SIG-M5 treated with dmso at 0.1 percent for 504 hours (cell line): Measurements from ENCODE around the gene POMT1.
"Not testable (repeated sequence)": the region's sequence is repeated elsewhere in the genome, so short reads cannot be mapped to it uniquely, and the experiment has no call there.

Source experiments
- DNase-seq: peaks from one replicate; lab custom pipeline; 2025; ENCODE audit not compliant: unreplicated experiment; lab: John Stamatoyannopoulos, UW

POMT1 gene

DNA sequence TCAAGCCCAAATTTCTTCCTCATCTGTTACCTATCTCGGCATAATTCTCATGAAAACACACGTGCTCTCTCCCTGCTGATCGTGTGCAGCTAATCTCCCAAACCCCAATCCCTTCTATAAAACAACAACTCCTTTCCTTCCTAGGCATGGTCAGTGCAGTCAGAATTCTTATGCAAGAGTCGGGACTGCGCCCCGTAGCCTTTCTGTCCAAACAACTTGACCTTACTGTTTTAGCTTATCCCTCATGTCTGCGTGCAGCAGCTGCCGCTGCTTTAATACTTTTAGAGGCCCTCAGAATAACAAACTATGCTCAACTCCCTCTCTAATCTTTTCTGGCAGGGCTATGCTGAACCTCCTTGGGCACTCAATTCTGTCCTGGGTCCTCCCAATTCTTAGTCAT, 47.7 kb downstream of the POMT1 start:
- DNase-seq, result not testable (repeated sequence)

GRCh38 chr9:131552030-131552429, 49.3 kb downstream of the POMT1 start:
- no peak for DNase-seq

DNA sequence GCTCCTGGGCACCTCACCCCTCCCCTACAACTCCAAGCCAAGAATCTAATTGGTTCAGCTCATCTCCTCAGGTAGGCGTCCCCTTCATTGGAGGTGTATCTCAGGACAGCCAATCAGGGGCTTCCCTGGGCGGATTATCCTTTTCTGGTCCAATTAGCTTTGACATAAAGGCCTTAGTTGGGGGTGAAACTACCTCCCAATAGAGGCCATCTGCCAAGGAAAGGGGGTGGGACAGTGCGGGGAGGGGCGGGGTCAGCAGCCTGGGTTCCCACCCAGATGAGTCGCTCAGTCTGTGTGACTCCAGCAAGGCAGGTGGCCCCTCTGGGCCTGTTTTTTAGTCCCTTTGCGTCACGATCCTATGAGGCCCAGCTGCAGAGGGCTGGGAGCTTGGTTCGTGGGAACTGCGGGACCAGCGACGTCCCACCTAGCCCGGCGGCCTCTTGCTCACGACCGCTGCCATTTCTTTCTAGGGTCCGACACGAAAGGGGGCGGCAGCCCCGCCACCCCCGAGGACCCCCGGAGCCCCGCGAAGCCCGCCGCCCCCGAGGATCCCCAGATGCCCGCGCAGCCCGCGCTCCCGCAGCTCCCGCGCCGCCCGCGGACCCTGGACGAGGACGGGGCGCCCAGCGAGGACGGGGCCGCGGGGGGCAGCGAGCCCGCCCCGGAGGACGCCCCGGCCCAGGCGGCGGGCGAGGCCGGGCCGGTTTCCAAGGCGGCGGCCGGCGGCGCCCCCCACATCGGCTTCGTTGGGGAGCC, 51.5 kb downstream of the POMT1 start:
- DNase-seq, result no peak

GRCh38 chr9:131554843-131555351, 52.2 kb downstream of the POMT1 start:
- no peak for DNase-seq

DNA sequence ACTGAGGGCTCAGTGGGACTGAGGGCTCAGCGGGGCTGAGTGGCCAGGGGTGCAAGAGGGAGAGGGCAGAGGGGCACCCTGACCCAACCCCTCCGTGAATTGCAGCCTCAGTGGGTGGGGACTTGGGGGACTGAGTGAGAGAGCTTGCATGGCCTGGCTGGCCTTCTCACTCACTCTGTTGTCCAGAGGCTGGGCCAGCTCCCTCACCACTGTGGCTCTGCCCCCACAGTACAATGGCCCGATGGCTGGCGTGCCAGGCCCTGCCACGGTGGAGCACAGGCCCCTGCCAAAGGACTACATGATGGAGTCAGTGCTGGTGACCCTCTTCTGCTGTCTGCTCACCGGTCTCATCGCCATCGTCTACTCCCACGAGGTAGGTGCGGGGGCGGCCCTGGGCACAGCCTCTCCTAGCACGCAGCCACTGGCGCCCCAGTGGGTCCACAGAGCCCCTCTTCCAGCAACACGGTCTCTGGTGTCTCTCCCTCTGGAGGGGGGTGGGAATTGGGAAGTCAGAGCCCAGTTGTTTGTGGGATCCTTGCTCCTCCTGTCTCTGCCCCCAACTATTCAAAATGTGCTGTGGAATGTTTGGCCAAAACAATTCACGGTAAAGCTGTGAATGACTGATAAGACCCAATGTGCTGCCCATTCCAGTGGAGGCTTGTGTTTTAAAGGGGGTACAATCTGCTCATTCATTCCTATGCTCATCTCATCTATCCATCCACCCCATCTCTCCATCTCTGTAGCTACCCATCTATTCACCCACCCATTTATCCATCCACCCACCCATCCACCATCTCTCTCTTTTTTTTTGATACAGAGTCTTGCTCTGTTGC, 53.3 kb downstream of the POMT1 start:
- no peak for DNase-seq

DNA sequence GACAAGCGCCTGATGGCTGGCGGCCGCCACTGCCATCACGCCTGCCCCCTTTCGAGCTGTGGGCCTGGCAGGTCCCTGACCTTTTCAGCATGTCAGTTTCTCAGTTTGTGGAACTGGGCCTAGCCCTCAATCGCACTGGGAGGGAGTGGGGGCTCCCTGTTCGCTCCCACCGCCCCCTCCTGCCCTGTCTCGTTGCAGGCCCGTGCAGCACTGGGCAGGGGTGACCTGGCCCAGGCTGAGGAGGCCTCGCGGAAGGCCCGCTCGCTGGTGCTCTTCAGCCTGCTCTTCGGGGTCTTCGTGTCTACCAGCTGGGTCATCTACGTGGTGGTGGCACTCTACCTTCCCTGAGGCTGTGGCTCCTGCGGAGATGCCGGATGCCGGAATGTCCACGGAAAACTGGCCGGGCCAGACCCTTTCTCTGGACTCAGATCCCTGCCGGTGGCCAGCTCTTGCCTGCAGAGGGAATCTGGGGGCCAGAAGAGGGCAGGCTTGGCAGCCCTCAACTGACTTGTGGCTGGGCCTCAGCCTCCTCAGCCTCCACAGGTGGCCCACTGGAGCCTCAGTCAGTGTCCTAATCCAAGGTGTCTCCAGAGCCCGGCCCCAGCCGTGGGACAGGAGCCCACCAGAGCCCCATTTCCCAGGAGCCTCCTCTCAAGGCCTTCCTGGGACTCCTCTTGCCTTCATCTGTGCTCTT, 55.3 kb downstream of the POMT1 start:
- DNase-seq, result no peak

DNA sequence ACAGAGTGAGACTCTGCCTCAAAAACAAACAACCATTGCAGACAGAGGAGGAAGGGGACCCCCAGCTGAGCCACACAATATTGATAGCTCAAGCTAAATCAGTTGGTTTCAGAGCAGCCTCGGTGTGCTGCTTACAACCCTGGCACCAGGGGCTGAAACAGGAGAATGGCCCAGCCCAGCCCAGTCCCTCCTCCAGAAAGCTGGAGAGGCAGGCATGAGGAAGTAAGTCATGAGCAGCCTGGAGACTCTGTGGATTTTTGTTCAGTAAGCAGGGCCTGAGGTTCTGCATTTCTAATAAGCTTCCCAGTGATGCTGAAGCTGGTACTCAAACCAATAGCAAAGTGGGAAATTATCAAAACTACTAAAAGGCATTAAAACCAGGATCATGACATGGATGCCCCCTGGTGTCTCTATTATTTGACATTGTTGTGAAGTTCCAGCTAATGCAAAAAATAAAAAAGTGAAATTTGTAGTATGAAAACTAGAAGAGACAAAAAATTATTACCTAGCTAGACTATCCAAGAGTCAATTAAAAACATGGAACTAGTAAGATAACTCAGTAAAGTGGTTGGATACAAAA, 56.8 kb downstream of the POMT1 start:
- DNase-seq, result peak; percentile 12

GRCh38 chr9:131562032-131562959, 59.6 kb downstream of the POMT1 start:
- no peak for DNase-seq

DNA sequence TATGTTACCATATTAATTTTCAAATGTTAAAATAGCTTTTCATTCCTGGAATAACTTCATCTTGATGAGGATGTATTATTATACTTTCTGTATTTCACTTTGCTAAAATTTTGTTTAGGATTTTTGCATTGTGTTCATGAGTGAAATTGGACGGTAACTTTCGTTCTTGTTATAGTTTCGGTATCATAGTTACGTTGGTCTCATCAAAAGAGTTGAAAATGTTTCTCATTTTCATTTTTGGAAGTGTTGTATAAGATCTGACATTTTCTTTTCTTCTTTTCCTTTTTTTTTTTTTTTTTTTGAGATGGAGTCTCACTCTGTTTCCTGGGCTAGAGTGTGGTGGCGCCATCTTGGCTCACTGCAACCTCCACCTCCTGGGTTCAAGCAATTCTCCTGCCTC, 62.7 kb downstream of the POMT1 start:
- no peak for DNase-seq

GRCh38 chr9:131566158-131566557, 63.4 kb downstream of the POMT1 start:
- DNase-seq, result no peak

GRCh38 chr9:131567910-131568309, 65.2 kb downstream of the POMT1 start:
- no peak for DNase-seq
